Astrocyte (in vitro differentiated cells and primary cell): ENCODE results near the gene TPP1.

ENCODE experiments used
- CTCF ChIP-seq: IDR thresholded peaks from 2 replicates; pipeline ENCODE4 v1.5.1; 2011; ENCODE audit warnings: low read depth, mild to moderate bottlenecking, inconsistent platforms, low read length, moderate library complexity; ENCODE audit not compliant: insufficient read depth
- EZH2 ChIP-seq: IDR thresholded peaks from 2 replicates; pipeline ENCODE4 v1.6.1; 2012; ENCODE audit warnings: mild to moderate bottlenecking, low read length, inconsistent platforms; ENCODE audit not compliant: insufficient read depth

- TF ChIP-seq CTCF (no peak), EZH2 (no peak)
These were observed 7.9 kb downstream of the TPP1 start for GRCh38 chr11:6611092-6611962.
